ENCODE data around the gene GSG1L. TPM values are rescaled to one million over a fixed set of nuclear protein-coding genes. Genes with fewer than 3 reads are reported as not detected.

Gene GSG1L
- total RNA-seq, 4 donors from 2014 or later, result not detected

- H3K36me3 ChIP-seq, result no peaks in the 10 kb centered on the region
- no peak overlapping the region for H3K27ac ChIP-seq
- no peaks in the 10 kb centered on the region for H3K4me1 ChIP-seq
- no peaks in the 10 kb centered on the region for H3K27me3 ChIP-seq
- TF ChIP-seq POLR2A (IDR thresholded peaks at IDR 0.05), result no peak
- TF ChIP-seq CTCF (IDR thresholded peaks at IDR 0.05), result no peak
- H3K4me3 ChIP-seq, result no peak overlapping the region
- H3K9me3 ChIP-seq, result no peaks in the 10 kb centered on the region
- no peak for DNase-seq
Measured at GRCh38 chr16:27784351-27785306, 278.9 kb downstream of the GSG1L start.

GRCh38 chr16:27781981-27782880 is 281.3 kb downstream of the GSG1L start:
- Histone ChIP-seq H3K9me3 (no peaks in the 10 kb centered on the region), H3K4me1 (no peaks in the 10 kb centered on the region), H3K27me3 (no peaks in the 10 kb centered on the region), H3K4me3 (no peak overlapping the region), H3K27ac (no peak overlapping the region), H3K36me3 (no peaks in the 10 kb centered on the region)
- DNase-seq, result no peak
- TF ChIP-seq POLR2A (IDR thresholded peaks at IDR 0.05) (no peak), CTCF (IDR thresholded peaks at IDR 0.05) (no peak)

GRCh38 chr16:27781195-27781524 is 282.4 kb downstream of the GSG1L start:
- no peak for DNase-seq
- no peak overlapping the region for H3K27ac ChIP-seq
- no peaks in the 10 kb centered on the region for H3K27me3 ChIP-seq
- no peaks in the 10 kb centered on the region for H3K36me3 ChIP-seq
- H3K4me3 ChIP-seq, result no peak overlapping the region
- TF ChIP-seq POLR2A (IDR thresholded peaks at IDR 0.05) (no peak), CTCF (IDR thresholded peaks at IDR 0.05) (no peak)
- H3K4me1 ChIP-seq, result no peaks in the 10 kb centered on the region
- no peaks in the 10 kb centered on the region for H3K9me3 ChIP-seq

GRCh38 chr16:27780468-27781194 is 282.9 kb downstream of the GSG1L start:
- no peak for TF ChIP-seq CTCF (IDR thresholded peaks at IDR 0.05)
- no peak for TF ChIP-seq POLR2A (IDR thresholded peaks at IDR 0.05)
- Histone ChIP-seq H3K27me3 (no peaks in the 10 kb centered on the region), H3K36me3 (no peaks in the 10 kb centered on the region), H3K4me1 (no peaks in the 10 kb centered on the region), H3K9me3 (no peaks in the 10 kb centered on the region), H3K4me3 (no peak overlapping the region), H3K27ac (no peak overlapping the region)
- no peak for DNase-seq

- TF ChIP-seq CTCF (IDR thresholded peaks at IDR 0.05) (no peak), POLR2A (IDR thresholded peaks at IDR 0.05) (no peak)
- no peak for DNase-seq
- no peak overlapping the region for H3K27ac ChIP-seq
- no peak overlapping the region for H3K4me3 ChIP-seq
- H3K4me1 ChIP-seq, result no peaks in the 10 kb centered on the region
- no peaks in the 10 kb centered on the region for H3K9me3 ChIP-seq
- no peaks in the 10 kb centered on the region for H3K27me3 ChIP-seq
- H3K36me3 ChIP-seq, result no peaks in the 10 kb centered on the region
Measured at GRCh38 chr16:27779641-27780164, 283.8 kb downstream of the GSG1L start.
